Right lobe of liver (tissue), 6 donors: Measurements from ENCODE around the gene DCC. TPM values are rescaled to one million over a fixed set of nuclear protein-coding genes. Genes with fewer than 3 reads are reported as not detected.

ENCODE experiments used
- ATAC-seq, 4 donors: fragments of 200-7000 bp; cut with Tn5 transposase; one replicate each; pipeline ENCODE4 v1.9.1; 2020; ENCODE audit warnings: mild to moderate bottlenecking in 4 of 4, moderate library complexity in 4 of 4
- DNase-seq, 3 donors: peaks; one replicate each; pipeline ENCODE4 v3.0.0-alpha.2; 2020
- H3K27ac ChIP-seq, 3 donors: fragments of 200-600 bp; one replicate each; pipeline ENCODE4 v1.8.0; 2022
- H3K27me3 ChIP-seq, 2 donors: fragments of 200-600 bp; one replicate each; pipeline ENCODE4 v1.8.0; 2022
- H3K36me3 ChIP-seq, 4 donors: fragments of 200-600 bp; sonication (generic) in 1 of 4; one replicate each; pipeline versions ENCODE4 v1.5.1 to v1.8.0; 2017 to 2022; ENCODE audit warnings: control low read depth in 1 of 4
- H3K4me1 ChIP-seq, 4 donors: fragments of 200-600 bp; sonication (generic) in 1 of 4; one replicate each; pipeline versions ENCODE4 v1.5.1 to v1.8.0; 2017 to 2022; ENCODE audit warnings: control low read depth in 1 of 4
- H3K4me3 ChIP-seq, 3 donors: fragments of 200-600 bp; one replicate each; pipeline ENCODE4 v1.8.0; 2022
- H3K9me3 ChIP-seq, 4 donors: fragments of 200-600 bp; sonication (generic) in 1 of 4; one replicate each; pipeline versions ENCODE4 v1.5.1 to v1.8.0; 2017 to 2022; ENCODE audit warnings: control low read depth in 1 of 4
- POLR2A ChIP-seq: fragments of 450-650 bp; IDR thresholded peaks from one replicate; pipeline ENCODE4 v1.6.1; 2017; ENCODE audit warnings: antibody characterized with exemption, mild to moderate bottlenecking
- WGBS: methylation state at CpG from one replicate; pipeline ENCODE4 v1.1.6; 2018; ENCODE audit warnings: low coverage, low lambda C conversion rate; ENCODE audit not compliant: insufficient coverage; ENCODE audit errors: missing lambda C conversion rate; 5-methylcytosine and 5-hydroxymethylcytosine counted together
- intact Hi-C, 2 donors: fragments of 100-400 bp; cut with DNase I; formaldehyde crosslinking; loops; one replicate each; pipeline versions ENCODE4 v1.11.2 to v1.14.1; 2022
- total RNA-seq, 6 experiments: library from RNA; depleted of rRNA in 2 of 6; stranded (reverse); fragments of >200 nt in 2 of 6; fragmentation: NEBNext Ultra II Directional in 3 of 6; extraction: Animal tissue kit (Norgen Biotek cat#: 25700) in 3 of 6; gene quantifications; one replicate each; pipeline versions ENCODE4 v1.1.0 to v1.2.4, GENCODE V29; 2016 to 2023
- TF ChIP-seq, protein P1 (sequence below), 4 donors: fragments of 200-600 bp in 3 of 4; fragments of 450-650 bp in 1 of 4; IDR thresholded peaks; one replicate each; pipeline versions ENCODE4 v1.5.1 to v1.8.0; 2016 to 2022; ENCODE audit warnings: antibody characterized with exemption in 4 of 4, mild to moderate bottlenecking in 2 of 4
- donor health status: DM: no; HTN: yes; CAD: no.
- donor health status: DM: no; HTN: no; CAD: no.
- donor health status: DM: no; HTN: no; CAD: no.
- donor health status: DM: no; HTN: yes; CAD: no.
- donor health status: DM: no; HTN: yes; CAD: no.

Gene DCC
- total RNA-seq, 6 experiments from 2014 or later = 0.06 TPM; not detected in 5

GRCh38 chr18:52700116-52700515, 360.1 kb downstream of the DCC start:
- ATAC-seq = no peak
- H3K27ac ChIP-seq = no peak overlapping the region

DNA sequence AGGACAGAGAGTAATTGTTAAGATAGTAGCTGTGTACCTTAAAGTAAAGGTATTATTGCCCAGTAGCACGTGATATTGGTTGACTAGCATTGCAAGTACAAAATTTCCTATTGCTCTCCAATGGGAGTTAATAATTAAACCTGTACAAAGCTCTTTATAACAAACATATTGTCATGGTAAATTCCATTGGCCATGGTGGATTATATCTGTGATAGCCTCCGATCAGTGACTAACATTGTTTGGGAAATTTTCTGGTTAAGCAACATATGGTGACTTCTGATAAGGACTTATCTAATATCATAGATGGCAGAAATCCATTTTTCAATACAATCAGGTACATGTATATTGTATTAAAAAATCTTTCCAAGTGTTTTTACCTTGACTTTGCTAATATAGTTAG, 360.8 kb downstream of the DCC start:
- no peaks in the 10 kb centered on the region for H3K9me3 ChIP-seq
- H3K27me3 ChIP-seq = no peaks in the 10 kb centered on the region
- no peak for DNase-seq
- 37% methylated on average over 2 of the region's 2 CpGs for WGBS
- intact Hi-C loops = no loop called here
- no peak for ATAC-seq
- TF ChIP-seq POLR2A = no peak
- TF ChIP-seq, protein P1, sequence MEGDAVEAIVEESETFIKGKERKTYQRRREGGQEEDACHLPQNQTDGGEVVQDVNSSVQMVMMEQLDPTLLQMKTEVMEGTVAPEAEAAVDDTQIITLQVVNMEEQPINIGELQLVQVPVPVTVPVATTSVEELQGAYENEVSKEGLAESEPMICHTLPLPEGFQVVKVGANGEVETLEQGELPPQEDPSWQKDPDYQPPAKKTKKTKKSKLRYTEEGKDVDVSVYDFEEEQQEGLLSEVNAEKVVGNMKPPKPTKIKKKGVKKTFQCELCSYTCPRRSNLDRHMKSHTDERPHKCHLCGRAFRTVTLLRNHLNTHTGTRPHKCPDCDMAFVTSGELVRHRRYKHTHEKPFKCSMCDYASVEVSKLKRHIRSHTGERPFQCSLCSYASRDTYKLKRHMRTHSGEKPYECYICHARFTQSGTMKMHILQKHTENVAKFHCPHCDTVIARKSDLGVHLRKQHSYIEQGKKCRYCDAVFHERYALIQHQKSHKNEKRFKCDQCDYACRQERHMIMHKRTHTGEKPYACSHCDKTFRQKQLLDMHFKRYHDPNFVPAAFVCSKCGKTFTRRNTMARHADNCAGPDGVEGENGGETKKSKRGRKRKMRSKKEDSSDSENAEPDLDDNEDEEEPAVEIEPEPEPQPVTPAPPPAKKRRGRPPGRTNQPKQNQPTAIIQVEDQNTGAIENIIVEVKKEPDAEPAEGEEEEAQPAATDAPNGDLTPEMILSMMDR (IDR thresholded peaks at IDR 0.05) = no peak
- H3K36me3 ChIP-seq = no peaks in the 10 kb centered on the region
- no peaks in the 10 kb centered on the region for H3K4me1 ChIP-seq
- H3K27ac ChIP-seq = no peak overlapping the region
- H3K4me3 ChIP-seq = no peak overlapping the region

More at GRCh38 chr18:52700116-52700515, 360.1 kb downstream of the DCC start:
- no peak for DNase-seq
- WGBS = 83% methylated on average over 9 of the region's 9 CpGs
- Histone ChIP-seq H3K4me3 (no peak overlapping the region), H3K4me1 (no peaks in the 10 kb centered on the region), H3K9me3 (no peaks in the 10 kb centered on the region), H3K36me3 (no peaks in the 10 kb centered on the region), H3K27me3 (no peaks in the 10 kb centered on the region)
- no peak for TF ChIP-seq POLR2A
- TF ChIP-seq, protein P1 (IDR thresholded peaks at IDR 0.05) = no peak
- intact Hi-C loops = no loop called here

GRCh38 chr18:52701219-52701935, 361.4 kb downstream of the DCC start:
- Histone ChIP-seq H3K4me1 (no peaks in the 10 kb centered on the region), H3K27me3 (no peaks in the 10 kb centered on the region), H3K9me3 (no peaks in the 10 kb centered on the region), H3K27ac (no peak overlapping the region), H3K36me3 (no peaks in the 10 kb centered on the region), H3K4me3 (no peak overlapping the region)
- ATAC-seq (no peak), DNase-seq (no peak)
- intact Hi-C loops = no loop called here
- TF ChIP-seq POLR2A = no peak
- TF ChIP-seq, protein P1 (IDR thresholded peaks at IDR 0.05) = no peak
- WGBS = 61% methylated on average over 5 of the region's 5 CpGs

GRCh38 chr18:52715421-52715820, 375.4 kb downstream of the DCC start:
- DNase-seq (no peak), ATAC-seq (no peak)
- 37% methylated on average over 4 of the region's 4 CpGs for WGBS
- H3K27me3 ChIP-seq = no peaks in the 10 kb centered on the region
- H3K4me1 ChIP-seq = no peaks in the 10 kb centered on the region
- no peaks in the 10 kb centered on the region for H3K36me3 ChIP-seq
- H3K27ac ChIP-seq = no peak overlapping the region
- H3K9me3 ChIP-seq = no peaks in the 10 kb centered on the region
- no peak overlapping the region for H3K4me3 ChIP-seq
- TF ChIP-seq POLR2A = no peak
- TF ChIP-seq, protein P1 (IDR thresholded peaks at IDR 0.05) = no peak
- intact Hi-C loops = no loop called here
